VCaP (cell line): Measurements from ENCODE around the gene PTPN14.
A peak's percentile ranks its signal among the peaks of the same experiment; 100 is the strongest.

Experiments used
- H3K27ac ChIP-seq: fragments of 450-650 bp; 2 replicates; pipeline ENCODE4 v1.5.1; 2017
- CTCF ChIP-seq: fragments of 450-650 bp; conservative IDR thresholded peaks from 2 replicates; pipeline ENCODE4 v1.5.1; 2017; ENCODE audit warnings: mild to moderate bottlenecking, moderate library complexity

The PTPN14 gene

GRCh38 chr1:214471458-214471857, 79.9 kb downstream of the PTPN14 start:
- no peak overlapping the region for H3K27ac ChIP-seq
- TF ChIP-seq CTCF: no peak

DNA sequence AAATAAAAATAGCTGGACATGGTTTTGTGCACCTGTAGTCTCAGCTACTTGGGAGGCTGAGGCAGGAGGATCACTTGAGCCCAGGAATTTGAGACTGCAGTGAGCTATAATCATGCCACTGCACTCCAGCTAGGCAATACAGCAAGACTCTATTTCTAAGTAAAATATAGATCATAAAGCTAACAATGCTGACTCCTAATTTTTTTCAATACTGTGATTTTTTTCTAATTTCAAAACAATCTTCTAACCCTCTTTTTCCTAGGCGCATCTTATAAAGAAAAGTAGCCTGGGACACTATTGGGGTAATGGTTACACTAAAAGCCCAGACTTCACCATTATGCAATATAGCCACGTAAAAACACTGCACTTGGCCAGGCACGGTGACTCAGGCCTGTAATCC, 81.3 kb downstream of the PTPN14 start:
- no peak for TF ChIP-seq CTCF
- no peak overlapping the region for H3K27ac ChIP-seq

DNA sequence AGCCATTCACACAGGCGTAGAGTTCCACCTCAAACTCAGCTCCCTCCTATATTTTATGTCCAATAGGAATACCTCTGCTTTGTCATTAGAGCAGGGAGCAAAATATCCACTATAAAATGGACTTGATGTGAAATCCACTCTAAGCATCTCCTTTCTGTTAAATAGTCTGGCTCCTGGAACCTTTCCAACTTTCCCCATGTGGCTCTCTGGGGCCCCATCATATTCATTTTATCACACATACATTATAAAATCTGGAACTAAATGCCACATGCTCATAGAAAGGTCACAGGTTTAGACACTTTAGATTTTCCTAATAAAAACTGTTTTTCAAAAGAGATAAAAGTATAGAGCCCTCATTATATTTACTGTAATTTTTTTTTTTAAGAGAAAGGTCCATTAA, 82.1 kb downstream of the PTPN14 start:
- H3K27ac ChIP-seq: no peak overlapping the region
- TF ChIP-seq CTCF: no peak

DNA sequence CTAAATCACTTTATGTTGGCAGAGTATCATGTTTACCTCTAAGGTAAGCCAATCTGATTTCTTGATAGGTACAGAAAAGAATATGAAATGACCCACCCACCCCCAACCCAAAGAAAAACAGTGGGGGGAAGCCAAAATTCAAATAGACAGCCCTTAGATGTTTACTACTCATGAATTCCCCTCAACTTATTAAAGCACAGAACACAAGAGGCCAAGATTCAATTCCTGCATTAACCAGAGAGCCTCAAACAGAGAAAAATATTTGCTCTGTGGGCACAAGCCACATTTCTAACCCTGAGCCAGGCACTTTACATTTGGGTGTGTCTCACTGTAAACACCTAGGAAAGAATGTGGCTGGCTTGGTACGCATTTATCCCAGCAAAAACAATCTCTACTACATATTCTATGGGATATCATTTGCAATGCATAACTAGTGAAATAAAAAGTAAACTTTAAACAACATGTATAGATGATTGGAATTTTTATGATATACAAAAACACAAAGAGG, 84.3 kb downstream of the PTPN14 start:
- peak overlapping the region; percentile 28 for H3K27ac ChIP-seq
- no peak for TF ChIP-seq CTCF

- TF ChIP-seq CTCF: no peak
- H3K27ac ChIP-seq: peak overlapping the region; percentile 28
Measured at GRCh38 chr1:214466403-214467077, 84.9 kb downstream of the PTPN14 start.

DNA sequence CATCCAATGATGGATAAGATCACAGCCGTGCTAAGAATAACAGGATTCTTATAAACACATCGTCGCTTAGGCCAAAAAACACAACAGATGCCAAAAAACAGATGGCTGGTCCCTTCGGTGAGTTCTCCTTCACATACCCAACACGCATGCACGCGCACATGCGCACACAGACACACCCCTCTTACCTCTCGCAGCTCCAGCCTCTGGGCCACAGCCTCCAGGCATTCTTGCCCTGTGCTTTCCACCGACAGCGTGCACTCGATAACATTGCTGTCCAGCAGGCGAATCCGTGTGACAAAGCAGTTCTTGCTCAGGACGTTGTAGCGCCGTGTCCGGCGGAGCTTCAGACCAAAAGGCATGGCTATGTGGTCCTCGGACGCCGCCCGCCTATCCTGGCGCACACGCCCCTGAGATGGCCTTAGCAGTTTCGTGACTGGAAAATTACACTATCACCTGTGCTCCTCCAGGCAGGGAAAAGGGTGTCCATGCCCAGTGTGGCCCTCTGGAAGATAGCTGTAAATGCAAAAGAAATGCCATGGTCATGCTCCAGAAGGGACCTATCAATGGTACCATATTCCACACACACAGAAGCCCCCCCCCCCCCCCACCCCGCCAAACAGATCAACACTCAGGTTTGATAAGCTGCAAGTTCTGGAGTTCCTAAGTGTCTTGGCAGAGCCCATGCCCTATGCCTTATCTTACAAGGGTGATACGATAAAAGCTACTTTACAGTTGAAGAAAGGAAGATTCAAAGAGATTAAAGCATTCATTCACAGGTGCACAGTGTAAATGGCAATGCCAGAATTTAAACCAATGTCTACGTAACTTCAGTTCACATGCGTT, 86.7 kb downstream of the PTPN14 start:
- H3K27ac ChIP-seq: no peak overlapping the region
- no peak for TF ChIP-seq CTCF

GRCh38 chr1:214463596-214463995, 87.8 kb downstream of the PTPN14 start:
- no peak for TF ChIP-seq CTCF
- H3K27ac ChIP-seq: no peak overlapping the region
